ENCODE data around the gene CAPN5. TPM values are rescaled to one million over a fixed set of nuclear protein-coding genes. Genes with fewer than 3 reads are reported as not detected.

The CAPN5 gene
- total and polyA plus RNA-seq, 2 experiments from 2014 or later, result 18.3 to 22.4 TPM

GRCh38 chr11:77086521-77087472 is 20.0 kb downstream of the CAPN5 start:
- 90% methylated on average over 22 to 23 of the region's 23 CpGs for WGBS, 2 experiments (ENCODE audit: low coverage in 1 of 2, low lambda C conversion rate in 2 of 2, missing lambda C conversion rate in 2 of 2)
- TF ChIP-seq EZH2phosphoT487 (IDR thresholded peaks at IDR 0.05; ENCODE audit: insufficient read depth, low read depth) (no peak), EZH2 (IDR thresholded peaks at IDR 0.05; ENCODE audit: insufficient read depth, poor library complexity, severe bottlenecking) (no peak)
- Histone ChIP-seq H3K36me3 (ENCODE audit: low read depth) (no peaks in the 10 kb centered on the region), H2AFZ (no peak overlapping the region), H3K4me1 (ENCODE audit: insufficient read depth) (peaks cover 10% of the 10 kb centered on the region), H3K9ac (no peak overlapping the region), H3K4me2 (ENCODE audit: unreplicated experiment) (no peak overlapping the region), H3F3A (ENCODE audit: insufficient read depth) (no peaks in the 10 kb centered on the region), H3K4me3 (no peak overlapping the region), H3K9me2 (ENCODE audit: insufficient read depth) (no peaks in the 10 kb centered on the region), H3K9me3 (ENCODE audit: low read depth) (no peaks in the 10 kb centered on the region), H3K79me2 (ENCODE audit: insufficient read depth) (peaks cover 27% of the 10 kb centered on the region), H3K27ac (no peak overlapping the region), H3K27me3 (replicated peaks; ENCODE audit: insufficient read depth) (no peaks in the 10 kb centered on the region), H4K20me1 (ENCODE audit: insufficient read depth) (no peaks in the 10 kb centered on the region)
- in situ Hi-C loops (cut with MboI), result no loop called here
- DNase-seq, result no peak

- H3K9me2 ChIP-seq (ENCODE audit: insufficient read depth), result no peaks in the 10 kb centered on the region
- TF ChIP-seq EZH2phosphoT487 (IDR thresholded peaks at IDR 0.05; ENCODE audit: insufficient read depth, low read depth) (no peak), EZH2 (IDR thresholded peaks at IDR 0.05; ENCODE audit: insufficient read depth, poor library complexity, severe bottlenecking) (no peak)
- H4K20me1 ChIP-seq (ENCODE audit: insufficient read depth), result no peaks in the 10 kb centered on the region
- H2AFZ ChIP-seq, result no peak overlapping the region
- no peaks in the 10 kb centered on the region for H3K9me3 ChIP-seq (ENCODE audit: low read depth)
- H3K4me2 ChIP-seq (ENCODE audit: unreplicated experiment), result no peak overlapping the region
- H3K36me3 ChIP-seq (ENCODE audit: low read depth), result no peaks in the 10 kb centered on the region
- no peaks in the 10 kb centered on the region for H3F3A ChIP-seq (ENCODE audit: insufficient read depth)
- DNase-seq, result no peak
- no peak overlapping the region for H3K27ac ChIP-seq
- H3K27me3 ChIP-seq (replicated peaks; ENCODE audit: insufficient read depth), result no peaks in the 10 kb centered on the region
- WGBS, 2 experiments (ENCODE audit: low coverage in 1 of 2, low lambda C conversion rate in 2 of 2, missing lambda C conversion rate in 2 of 2), result 96% methylated on average over 9 of the region's 9 CpGs
- in situ Hi-C loops (cut with MboI), result no loop called here
- no peak overlapping the region for H3K4me3 ChIP-seq
- H3K4me1 ChIP-seq (ENCODE audit: insufficient read depth), result peaks cover 5% of the 10 kb centered on the region
- H3K79me2 ChIP-seq (ENCODE audit: insufficient read depth), result peaks cover 18% of the 10 kb centered on the region
- H3K9ac ChIP-seq, result no peak overlapping the region
These were observed 21.0 kb downstream of the CAPN5 start for GRCh38 chr11:77087723-77088225.

DNA sequence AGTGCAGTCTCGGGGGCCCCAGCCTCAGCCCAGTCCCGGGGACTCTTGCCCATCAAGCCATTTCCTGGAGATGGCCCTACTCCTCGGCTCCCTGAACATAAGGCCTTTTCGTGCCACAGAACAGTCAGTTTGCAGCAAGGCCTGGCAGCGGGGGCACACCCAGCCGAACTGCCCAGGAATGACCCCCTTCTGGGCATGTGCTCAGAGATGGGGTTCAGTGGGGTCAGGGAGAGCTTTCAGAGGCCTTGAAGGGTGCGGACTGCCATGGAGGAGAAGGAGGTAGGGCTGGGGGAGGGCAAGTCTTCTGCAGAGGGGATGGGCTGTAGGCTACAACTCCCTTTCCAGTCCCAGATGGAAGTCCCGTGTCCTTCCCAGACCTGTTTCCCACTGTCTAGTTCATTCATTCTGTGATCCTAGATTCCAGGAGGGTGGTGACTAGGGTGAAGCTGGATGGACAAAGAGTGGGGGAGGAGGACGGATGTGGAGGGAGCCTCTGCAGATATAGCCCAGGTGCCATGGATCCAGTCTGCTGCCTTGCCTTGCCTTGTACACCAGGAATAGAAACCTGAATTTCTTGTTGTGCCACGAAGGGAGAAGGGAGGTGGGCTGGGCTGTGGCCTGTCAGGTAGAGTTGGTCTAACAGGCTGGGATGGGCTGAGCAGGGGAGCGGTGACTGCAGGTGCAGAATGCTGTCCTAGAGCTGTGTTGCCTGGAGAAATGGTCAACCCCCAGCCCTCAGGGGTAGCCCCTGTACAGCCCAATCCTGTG is 21.6 kb downstream of the CAPN5 start:
- 73 to 79% methylated on average over 9 to 11 of the region's 11 CpGs for WGBS, 2 experiments (ENCODE audit: low coverage in 1 of 2, low lambda C conversion rate in 2 of 2, missing lambda C conversion rate in 2 of 2)
- Histone ChIP-seq H4K20me1 (ENCODE audit: insufficient read depth) (no peaks in the 10 kb centered on the region), H3K4me2 (ENCODE audit: unreplicated experiment) (no peak overlapping the region), H3K9me2 (ENCODE audit: insufficient read depth) (no peaks in the 10 kb centered on the region), H3K4me1 (ENCODE audit: insufficient read depth) (no peaks in the 10 kb centered on the region), H3K9ac (no peak overlapping the region), H2AFZ (no peak overlapping the region), H3F3A (ENCODE audit: insufficient read depth) (no peaks in the 10 kb centered on the region), H3K27ac (no peak overlapping the region), H3K27me3 (replicated peaks; ENCODE audit: insufficient read depth) (no peaks in the 10 kb centered on the region), H3K4me3 (no peak overlapping the region), H3K79me2 (ENCODE audit: insufficient read depth) (peaks cover 11% of the 10 kb centered on the region), H3K36me3 (ENCODE audit: low read depth) (no peaks in the 10 kb centered on the region), H3K9me3 (ENCODE audit: low read depth) (no peaks in the 10 kb centered on the region)
- no peak for DNase-seq
- TF ChIP-seq EZH2phosphoT487 (IDR thresholded peaks at IDR 0.05; ENCODE audit: insufficient read depth, low read depth) (no peak), EZH2 (IDR thresholded peaks at IDR 0.05; ENCODE audit: insufficient read depth, poor library complexity, severe bottlenecking) (no peak)
- in situ Hi-C loops (cut with MboI), result no loop called here

DNA sequence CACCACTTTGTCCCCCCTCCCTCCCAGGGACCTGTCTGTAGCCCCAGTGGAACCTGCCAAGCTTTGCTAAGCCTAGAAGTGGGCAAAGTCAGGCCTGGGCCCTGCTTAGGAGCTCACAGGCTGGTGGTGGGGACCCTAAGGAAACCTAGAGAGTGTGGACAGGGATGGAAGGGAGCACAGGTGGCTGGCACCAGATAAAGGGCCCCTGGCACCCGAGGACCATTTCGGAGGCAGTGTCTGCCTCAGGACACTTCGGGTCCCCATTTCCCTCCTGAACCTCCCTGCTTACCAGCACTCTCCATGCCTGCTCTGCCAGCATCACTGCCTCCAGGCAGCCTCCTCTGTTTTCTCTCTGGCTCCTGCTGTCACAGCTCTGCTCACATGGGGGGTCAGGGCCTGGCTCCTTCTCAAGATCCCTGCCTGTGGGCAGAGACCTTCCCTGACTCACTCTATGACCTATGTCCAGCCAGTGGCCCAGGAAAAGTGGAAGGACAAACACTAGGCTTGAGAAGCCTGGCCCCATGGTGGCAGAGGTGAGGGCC is 22.3 kb downstream of the CAPN5 start:
- Histone ChIP-seq H3K4me2 (ENCODE audit: unreplicated experiment) (no peak overlapping the region), H3K36me3 (ENCODE audit: low read depth) (no peaks in the 10 kb centered on the region), H3K27ac (no peak overlapping the region), H3F3A (ENCODE audit: insufficient read depth) (no peaks in the 10 kb centered on the region), H3K4me3 (no peak overlapping the region), H3K79me2 (ENCODE audit: insufficient read depth) (peaks cover 5% of the 10 kb centered on the region; the same call in 1 of the 2 replicates), H3K27me3 (replicated peaks; ENCODE audit: insufficient read depth) (no peaks in the 10 kb centered on the region), H4K20me1 (ENCODE audit: insufficient read depth) (no peaks in the 10 kb centered on the region), H3K9me3 (ENCODE audit: low read depth) (no peaks in the 10 kb centered on the region), H3K4me1 (ENCODE audit: insufficient read depth) (no peaks in the 10 kb centered on the region), H3K9ac (no peak overlapping the region), H3K9me2 (ENCODE audit: insufficient read depth) (no peaks in the 10 kb centered on the region), H2AFZ (no peak overlapping the region)
- 86 to 89% methylated on average over 3 of the region's 3 CpGs for WGBS, 2 experiments (ENCODE audit: low coverage in 1 of 2, low lambda C conversion rate in 2 of 2, missing lambda C conversion rate in 2 of 2)
- no peak for DNase-seq
- no peak for TF ChIP-seq EZH2phosphoT487 (IDR thresholded peaks at IDR 0.05; ENCODE audit: insufficient read depth, low read depth)
- no peak for TF ChIP-seq EZH2 (IDR thresholded peaks at IDR 0.05; ENCODE audit: insufficient read depth, poor library complexity, severe bottlenecking)
- in situ Hi-C loops (cut with MboI), result no loop called here
